HepG2 (cell line): ENCODE data around the gene SLC6A9. TPM values are rescaled to one million over a fixed set of nuclear protein-coding genes. Genes with fewer than 3 reads are reported as not detected.

Source experiments
- ARNT2 ChIP-seq: sonication (generic); formaldehyde crosslinking; IDR thresholded peaks from 2 replicates; pipeline ENCODE4 v1.8.0; 2022; ENCODE audit warnings: mild to moderate bottlenecking, low read depth, missing genetic modification reagents, moderate library complexity
- CEBPZ ChIP-seq: IDR thresholded peaks from 2 replicates; pipeline ENCODE4 v1.6.1; 2012; ENCODE audit warnings: low read length, improper control_type of control experiment
- E2F2 ChIP-seq: sonication (generic); formaldehyde crosslinking; IDR thresholded peaks from 2 replicates; pipeline ENCODE4 v1.4.0; 2020; ENCODE audit warnings: missing genetic modification reagents, borderline replicate concordance
- GLMP ChIP-seq: sonication (generic); formaldehyde crosslinking; IDR thresholded peaks from 2 replicates; pipeline ENCODE4 v1.9.0; 2021; ENCODE audit warnings: missing genetic modification reagents, mild to moderate bottlenecking, borderline replicate concordance
- HDAC6 ChIP-seq: fragments of 200-600 bp; sonication (generic); IDR thresholded peaks from 2 replicates; pipeline ENCODE4 v1.7.0; 2017; ENCODE audit warnings: mild to moderate bottlenecking, antibody characterized with exemption, low read length, low read depth
- HHEX ChIP-seq: IDR thresholded peaks from 2 replicates; pipeline ENCODE4 v1.6.1; 2016; ENCODE audit warnings: control low read depth
- HMGXB4 ChIP-seq, 2 experiments: sonication (generic) in 1 of 2; formaldehyde crosslinking in 1 of 2; IDR thresholded peaks; 2 replicates each; pipeline versions ENCODE4 v1.4.0 to v1.6.1; 2018 to 2020; ENCODE audit warnings: missing genetic modification reagents in 2 of 2, borderline replicate concordance in 1 of 2, low read depth in 1 of 2, mild to moderate bottlenecking in 1 of 2, missing biosample characterization in 1 of 2
- MTA1 ChIP-seq: sonication (generic); formaldehyde crosslinking; IDR thresholded peaks from 2 replicates; pipeline ENCODE4 v1.4.0; 2020; ENCODE audit warnings: missing genetic modification reagents, mild to moderate bottlenecking, borderline replicate concordance
- NFE2L1 ChIP-seq: sonication (generic); formaldehyde crosslinking; IDR thresholded peaks from 2 replicates; pipeline ENCODE4 v1.4.0; 2020; ENCODE audit warnings: missing genetic modification reagents, mild to moderate bottlenecking, borderline replicate concordance
- SMYD3 ChIP-seq: sonication (generic); formaldehyde crosslinking; IDR thresholded peaks from 2 replicates; pipeline ENCODE4 v1.8.1; 2023; ENCODE audit warnings: mild to moderate bottlenecking, missing genetic modification reagents
- THAP7 ChIP-seq: sonication (generic); formaldehyde crosslinking; IDR thresholded peaks from 2 replicates; pipeline ENCODE4 v1.8.1; 2023; ENCODE audit warnings: mild to moderate bottlenecking, missing genetic modification reagents
- TRAFD1 ChIP-seq: sonication (generic); formaldehyde crosslinking; IDR thresholded peaks from 2 replicates; pipeline ENCODE4 v1.5.1; 2020; ENCODE audit warnings: missing genetic modification reagents, mild to moderate bottlenecking, borderline replicate concordance
- ZNF274 ChIP-seq: sonication (generic); formaldehyde crosslinking; IDR thresholded peaks from 2 replicates; pipeline ENCODE4 v1.5.1; 2020; ENCODE audit warnings: mild to moderate bottlenecking, missing genetic modification reagents
- ZNF335 ChIP-seq: sonication (generic); formaldehyde crosslinking; IDR thresholded peaks from 2 replicates; pipeline ENCODE4 v1.4.0; 2020; ENCODE audit warnings: missing genetic modification reagents
- ZNF414 ChIP-seq: sonication (generic); formaldehyde crosslinking; IDR thresholded peaks from 2 replicates; pipeline ENCODE4 v1.5.0; 2020; ENCODE audit warnings: missing genetic modification reagents
- ZNF605 ChIP-seq: sonication (generic); formaldehyde crosslinking; IDR thresholded peaks from 2 replicates; pipeline ENCODE4 v1.8.0; 2022; ENCODE audit warnings: mild to moderate bottlenecking, missing genetic modification reagents
- polyA plus RNA-seq, 8 experiments: library from polyadenylated mRNA; depleted of rRNA in 3 of 8; stranded (reverse) in 7 of 8; unstranded in 1 of 8; fragments of >200 nt; fragmentation: Illumina TruSeq in 4 of 8; extraction: Trizol in 4 of 8; gene quantifications; 2 replicates each; pipeline versions ENCODE4 v1.2.1 to v1.2.3, GENCODE V29; 2011 to 2016; ENCODE audit warnings: low read depth in 4 of 8, missing spikeins in 1 of 8, mixed read lengths in 1 of 8; ENCODE audit not compliant: insufficient read depth in 1 of 8
- total RNA-seq, 5 experiments: library from RNA; depleted of rRNA; stranded (reverse); fragments of >200 nt; fragmentation: Illumina TruSeq; extraction: Trizol; gene quantifications; 2 replicates each; pipeline ENCODE4 v1.2.3, GENCODE V29; 2016; ENCODE audit warnings: low read depth in 1 of 5

SLC6A9 gene
- total and polyA plus RNA-seq, 2 of the 13 experiments (the other 11 are each of a cell fraction or from before 2014, with no cell fraction given): 8.5 to 9.9 TPM

GRCh38 chr1:43994794-43995790 is 36.2 kb downstream of the SLC6A9 start (continued):
- TF ChIP-seq ZNF414 (CRISPR knock-in tag) (no peak), TRAFD1 (CRISPR knock-in tag) (no peak), HHEX (CRISPR knock-in tag) (no peak), GLMP (CRISPR knock-in tag) (no peak), HDAC6 (no peak), NFE2L1 (CRISPR knock-in tag) (no peak), THAP7 (CRISPR knock-in tag) (no peak), SMYD3 (no peak), MTA1 (CRISPR knock-in tag) (no peak), ZNF274 (CRISPR knock-in tag) (no peak), ZNF335 (no peak), HMGXB4 (CRISPR knock-in tag; IDR thresholded peaks at IDR 0.05; ENCODE audit: borderline replicate concordance in 1 of 2, low read depth in 1 of 2) (peak in 1 of 2 experiments; percentile 55; a peak in 1 of 4 replicates), CEBPZ (no peak), E2F2 (no peak), ARNT2 (CRISPR knock-in tag) (no peak), ZNF605 (0 out of 2 replicates have a peak, but pooled peaks have one; percentile 37)
